Measurements from ENCODE around the gene CASP14. TPM values are rescaled to one million over a fixed set of nuclear protein-coding genes. Genes with fewer than 3 reads are reported as not detected.
"Not testable (repeated sequence)": the region's sequence is repeated elsewhere in the genome, so short reads cannot be mapped to it uniquely, and the experiment has no call there.

The CASP14 gene
- total RNA-seq, 2 experiments from 2014 or later, result not detected

GRCh38 chr19:15014579-15014978 is 34.7 kb upstream of the CASP14 start:
- TF ChIP-seq CTCF (IDR thresholded peaks at IDR 0.05), result no peak
- POLR2A ChIA-PET, result no interaction called here
- H3K9me3 Mint-ChIP-seq, result peaks cover 5% of the 10 kb centered on the region
- no peaks in the 10 kb centered on the region for H3K36me3 Mint-ChIP-seq (ENCODE audit: low read depth)
- no peak overlapping the region for H3K4me3 ChIP-seq (ENCODE audit: low read length)
- CTCF ChIA-PET, result no interaction called here
- no peak overlapping the region for H3K4me3 Mint-ChIP-seq
- no peaks in the 10 kb centered on the region for H3K4me1 Mint-ChIP-seq (ENCODE audit: low read depth)
- H3K9me3 ChIP-seq (ENCODE audit: control insufficient read depth in 1 of 2, insufficient read depth in 1 of 2, low read length in 2 of 2), result peaks cover 0 to 12% of the 10 kb centered on the region in 2 experiments
- H3K27me3 Mint-ChIP-seq, result peaks cover 70% of the 10 kb centered on the region
- no peaks in the 10 kb centered on the region for H3K36me3 ChIP-seq (ENCODE audit: insufficient read depth, low read length)
- ATAC-seq (ENCODE audit: poor library complexity) (no peak), DNase-seq (peak in 1 of 14 experiments; percentile 4)
- peaks cover 19 to 28% of the 10 kb centered on the region in 2 experiments for H3K27me3 ChIP-seq (ENCODE audit: control insufficient read depth in 1 of 2, insufficient read depth in 2 of 2, low read length in 2 of 2)
- H3K27ac ChIP-seq (ENCODE audit: low read depth in 1 of 2, low read length in 2 of 2), result no peak overlapping the region
- no peaks in the 10 kb centered on the region for H3K4me1 ChIP-seq (ENCODE audit: insufficient read depth, low read length)
- H3K27ac Mint-ChIP-seq, result no peak overlapping the region
- intact Hi-C loops (cut with DNase I, micrococcal nuclease), result no loop called here

GRCh38 chr19:15015946-15016542 is 33.2 kb upstream of the CASP14 start:
- ChIA-PET POLR2A (no interaction called here), CTCF (no interaction called here)
- TF ChIP-seq CTCF (IDR thresholded peaks at IDR 0.05), result no peak
- H3K27me3 Mint-ChIP-seq, result peaks cover 66% of the 10 kb centered on the region
- H3K4me1 Mint-ChIP-seq (ENCODE audit: low read depth), result no peaks in the 10 kb centered on the region
- ATAC-seq (ENCODE audit: poor library complexity) (no peak), DNase-seq (peak in 2 of 14 experiments; percentile 7 to 22)
- intact Hi-C loops (cut with DNase I, micrococcal nuclease), result no loop called here
- H3K27ac Mint-ChIP-seq, result no peak overlapping the region
- H3K4me1 ChIP-seq (ENCODE audit: insufficient read depth, low read length), result no peaks in the 10 kb centered on the region
- no peak overlapping the region for H3K4me3 Mint-ChIP-seq
- peaks cover 5% of the 10 kb centered on the region for H3K9me3 Mint-ChIP-seq
- H3K27me3 ChIP-seq (ENCODE audit: control insufficient read depth in 1 of 2, insufficient read depth in 2 of 2, low read length in 2 of 2), result peaks cover 19 to 28% of the 10 kb centered on the region in 2 experiments
- peaks cover 0 to 4% of the 10 kb centered on the region in 2 experiments for H3K9me3 ChIP-seq (ENCODE audit: control insufficient read depth in 1 of 2, insufficient read depth in 1 of 2, low read length in 2 of 2)
- no peak overlapping the region for H3K4me3 ChIP-seq (ENCODE audit: low read length)
- H3K36me3 ChIP-seq (ENCODE audit: insufficient read depth, low read length), result no peaks in the 10 kb centered on the region
- no peak overlapping the region for H3K27ac ChIP-seq (ENCODE audit: low read depth in 1 of 2, low read length in 2 of 2)
- no peaks in the 10 kb centered on the region for H3K36me3 Mint-ChIP-seq (ENCODE audit: low read depth)

- H3K9me3 ChIP-seq (ENCODE audit: control insufficient read depth in 1 of 2, insufficient read depth in 1 of 2, low read length in 2 of 2); H3K4me1 ChIP-seq (ENCODE audit: insufficient read depth, low read length); H3K36me3 ChIP-seq (ENCODE audit: insufficient read depth, low read length); ATAC-seq (ENCODE audit: poor library complexity); DNase-seq; H3K27ac Mint-ChIP-seq; H3K4me3 ChIP-seq (ENCODE audit: low read length); H3K4me1 Mint-ChIP-seq (ENCODE audit: low read depth); POLR2A ChIA-PET; H3K27ac ChIP-seq (ENCODE audit: low read depth in 1 of 2, low read length in 2 of 2); H3K4me3 Mint-ChIP-seq; H3K9me3 Mint-ChIP-seq; H3K36me3 Mint-ChIP-seq (ENCODE audit: low read depth); intact Hi-C loops (cut with DNase I, micrococcal nuclease): not testable (repeated sequence)
- CTCF ChIA-PET, result interaction anchor here (0.6 kb wide), 1 partner anchor 1451 kb away, joined by 3 read pairs; no protein-coding TSS in a partner anchor
- peaks cover 10 to 16% of the 10 kb centered on the region in 2 experiments for H3K27me3 ChIP-seq (ENCODE audit: control insufficient read depth in 1 of 2, insufficient read depth in 2 of 2, low read length in 2 of 2)
- peaks cover 48% of the 10 kb centered on the region for H3K27me3 Mint-ChIP-seq
Observed at GRCh38 chr19:15018836-15019235, 30.4 kb upstream of the CASP14 start.

Measured in CD4-positive, alpha-beta T cell (primary cell).